Measurements from ENCODE around the gene PEAR1.

DNA sequence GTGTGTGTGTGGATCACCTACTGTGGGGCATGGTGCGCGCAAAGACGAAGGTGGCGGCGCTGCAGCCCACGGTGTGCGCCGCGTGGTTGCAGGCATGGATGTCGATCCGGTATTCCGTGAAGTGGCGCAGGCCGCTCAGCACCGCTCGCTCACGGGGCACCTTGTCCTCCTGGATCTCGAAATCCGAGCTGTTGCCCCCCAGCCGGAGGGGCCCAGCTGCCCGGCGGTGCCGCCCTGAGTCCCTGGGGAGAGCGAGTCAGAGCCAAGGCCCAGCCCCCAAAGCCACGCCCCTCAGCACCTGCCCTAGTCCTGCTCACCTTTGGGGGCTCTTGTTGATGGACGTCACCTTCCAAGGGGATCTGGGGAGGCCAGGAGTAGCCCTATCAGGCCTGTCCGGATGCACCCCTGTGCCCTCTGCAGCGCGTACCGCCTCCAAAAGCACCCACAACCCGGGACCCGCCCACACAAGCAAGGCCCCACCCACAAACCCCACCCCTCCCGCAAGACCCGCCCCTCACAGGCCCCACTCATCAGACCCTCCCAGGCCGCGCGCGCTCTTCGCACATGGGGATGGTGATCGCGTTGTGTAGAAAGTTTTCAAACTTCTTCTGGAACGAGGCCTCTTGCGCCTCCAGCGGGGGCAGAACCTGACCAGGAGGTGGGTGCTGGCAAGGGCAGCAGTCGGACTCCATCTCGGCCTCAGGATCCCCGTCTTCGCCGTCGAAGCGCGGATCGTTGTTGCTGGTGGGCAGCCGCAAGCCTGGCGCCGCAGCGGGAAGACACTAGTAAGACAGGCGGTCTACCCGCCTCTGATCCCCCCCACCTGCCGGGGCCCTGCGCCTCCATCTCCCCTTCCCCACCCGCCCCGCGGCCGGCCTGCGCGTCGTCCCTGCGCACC, 48.2 kb upstream of the PEAR1 start:
- TF ChIP-seq, protein P1, sequence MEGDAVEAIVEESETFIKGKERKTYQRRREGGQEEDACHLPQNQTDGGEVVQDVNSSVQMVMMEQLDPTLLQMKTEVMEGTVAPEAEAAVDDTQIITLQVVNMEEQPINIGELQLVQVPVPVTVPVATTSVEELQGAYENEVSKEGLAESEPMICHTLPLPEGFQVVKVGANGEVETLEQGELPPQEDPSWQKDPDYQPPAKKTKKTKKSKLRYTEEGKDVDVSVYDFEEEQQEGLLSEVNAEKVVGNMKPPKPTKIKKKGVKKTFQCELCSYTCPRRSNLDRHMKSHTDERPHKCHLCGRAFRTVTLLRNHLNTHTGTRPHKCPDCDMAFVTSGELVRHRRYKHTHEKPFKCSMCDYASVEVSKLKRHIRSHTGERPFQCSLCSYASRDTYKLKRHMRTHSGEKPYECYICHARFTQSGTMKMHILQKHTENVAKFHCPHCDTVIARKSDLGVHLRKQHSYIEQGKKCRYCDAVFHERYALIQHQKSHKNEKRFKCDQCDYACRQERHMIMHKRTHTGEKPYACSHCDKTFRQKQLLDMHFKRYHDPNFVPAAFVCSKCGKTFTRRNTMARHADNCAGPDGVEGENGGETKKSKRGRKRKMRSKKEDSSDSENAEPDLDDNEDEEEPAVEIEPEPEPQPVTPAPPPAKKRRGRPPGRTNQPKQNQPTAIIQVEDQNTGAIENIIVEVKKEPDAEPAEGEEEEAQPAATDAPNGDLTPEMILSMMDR (IDR thresholded peaks at IDR 0.05), result no peak
- TF ChIP-seq EP300 (IDR thresholded peaks at IDR 0.05), result no peak

Data from ovary (tissue), 3 donors.